Measurements from ENCODE around the gene ENOSF1. TPM values are rescaled to one million over a fixed set of nuclear protein-coding genes. Genes with fewer than 3 reads are reported as not detected.

The ENOSF1 gene
- total and polyA plus RNA-seq, 2 donors (not counting 1 experiment from before 2014, with no cell fraction given), result 8.2 to 23.3 TPM

GRCh38 chr18:676736-677135 lies 35.7 kb downstream of the ENOSF1 start:
- H3K4me2 ChIP-seq (ENCODE audit: extremely low read depth, insufficient read depth, low read length), result no peak overlapping the region
- TF ChIP-seq, protein P1, sequence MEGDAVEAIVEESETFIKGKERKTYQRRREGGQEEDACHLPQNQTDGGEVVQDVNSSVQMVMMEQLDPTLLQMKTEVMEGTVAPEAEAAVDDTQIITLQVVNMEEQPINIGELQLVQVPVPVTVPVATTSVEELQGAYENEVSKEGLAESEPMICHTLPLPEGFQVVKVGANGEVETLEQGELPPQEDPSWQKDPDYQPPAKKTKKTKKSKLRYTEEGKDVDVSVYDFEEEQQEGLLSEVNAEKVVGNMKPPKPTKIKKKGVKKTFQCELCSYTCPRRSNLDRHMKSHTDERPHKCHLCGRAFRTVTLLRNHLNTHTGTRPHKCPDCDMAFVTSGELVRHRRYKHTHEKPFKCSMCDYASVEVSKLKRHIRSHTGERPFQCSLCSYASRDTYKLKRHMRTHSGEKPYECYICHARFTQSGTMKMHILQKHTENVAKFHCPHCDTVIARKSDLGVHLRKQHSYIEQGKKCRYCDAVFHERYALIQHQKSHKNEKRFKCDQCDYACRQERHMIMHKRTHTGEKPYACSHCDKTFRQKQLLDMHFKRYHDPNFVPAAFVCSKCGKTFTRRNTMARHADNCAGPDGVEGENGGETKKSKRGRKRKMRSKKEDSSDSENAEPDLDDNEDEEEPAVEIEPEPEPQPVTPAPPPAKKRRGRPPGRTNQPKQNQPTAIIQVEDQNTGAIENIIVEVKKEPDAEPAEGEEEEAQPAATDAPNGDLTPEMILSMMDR (conservative IDR thresholded peaks at IDR 0.05 in 1 of 2, IDR thresholded peaks at IDR 0.05 in 1 of 2; ENCODE audit: low read depth in 1 of 2, low read length in 2 of 2), result no peak
- no peak for TF ChIP-seq EZH2 (IDR thresholded peaks at IDR 0.05; ENCODE audit: low read length, missing control alignments)
- no peaks in the 10 kb centered on the region for H4K20me1 ChIP-seq (ENCODE audit: control insufficient read depth, extremely low read depth, insufficient read depth, low read length)
- H3K4me3 ChIP-seq (replicated peaks in 1 of 4; ENCODE audit: control extremely low read depth in 1 of 4, insufficient read depth in 1 of 4, low read depth in 3 of 4, low read length in 4 of 4), result no peak overlapping the region
- no peaks in the 10 kb centered on the region for H3K9me3 ChIP-seq (ENCODE audit: control insufficient read depth, insufficient read depth, low read depth, low read length)
- H3K27ac ChIP-seq (ENCODE audit: insufficient read depth, low read length), result no peak overlapping the region
- peaks cover 19% of the 10 kb centered on the region for H3K36me3 ChIP-seq (ENCODE audit: control insufficient read depth, insufficient read depth, low read length)
- H2AFZ ChIP-seq (ENCODE audit: low read length), result no peak overlapping the region
- DNase-seq (ENCODE audit: low read depth in 2 of 2), result no peak
- H3K9ac ChIP-seq (ENCODE audit: insufficient read depth, low read length), result no peak overlapping the region
- no peaks in the 10 kb centered on the region for H3K79me2 ChIP-seq (ENCODE audit: control insufficient read depth, insufficient read depth, low read length)
- no peaks in the 10 kb centered on the region for H3K4me1 ChIP-seq (ENCODE audit: control insufficient read depth, extremely low read depth, insufficient read depth, low read length)
- H3K27me3 ChIP-seq (ENCODE audit: control insufficient read depth, insufficient read depth, low read length), result no peaks in the 10 kb centered on the region

DNA sequence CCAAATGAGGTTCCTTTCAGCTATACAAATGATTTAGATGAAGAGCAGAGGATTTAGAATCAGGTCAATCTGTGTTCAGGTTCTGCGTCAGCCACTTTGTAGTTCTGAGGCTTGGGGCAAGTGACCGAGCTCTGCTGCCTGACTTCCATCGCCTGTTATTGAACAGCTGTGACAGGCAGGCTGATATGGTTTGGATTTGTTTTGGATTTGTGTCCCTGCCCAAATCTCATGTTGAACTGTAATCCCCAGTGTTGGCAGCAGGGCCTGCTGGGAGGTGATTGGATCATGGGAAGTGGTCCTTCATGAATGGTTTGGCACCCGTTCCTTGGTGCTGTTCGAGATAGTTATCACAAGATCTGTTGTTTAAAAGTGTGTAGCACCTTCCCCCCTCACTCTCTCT lies 36.4 kb downstream of the ENOSF1 start:
- H3K27ac ChIP-seq (ENCODE audit: insufficient read depth, low read length), result no peak overlapping the region
- no peak for DNase-seq (ENCODE audit: low read depth in 2 of 2)
- no peaks in the 10 kb centered on the region for H3K27me3 ChIP-seq (ENCODE audit: control insufficient read depth, insufficient read depth, low read length)
- no peaks in the 10 kb centered on the region for H3K9me3 ChIP-seq (ENCODE audit: control insufficient read depth, insufficient read depth, low read depth, low read length)
- no peaks in the 10 kb centered on the region for H3K4me1 ChIP-seq (ENCODE audit: control insufficient read depth, extremely low read depth, insufficient read depth, low read length)
- no peak overlapping the region for H3K4me3 ChIP-seq (replicated peaks in 1 of 4; ENCODE audit: control extremely low read depth in 1 of 4, insufficient read depth in 1 of 4, low read depth in 3 of 4, low read length in 4 of 4)
- no peaks in the 10 kb centered on the region for H4K20me1 ChIP-seq (ENCODE audit: control insufficient read depth, extremely low read depth, insufficient read depth, low read length)
- TF ChIP-seq, protein P1 (conservative IDR thresholded peaks at IDR 0.05 in 1 of 2, IDR thresholded peaks at IDR 0.05 in 1 of 2; ENCODE audit: low read depth in 1 of 2, low read length in 2 of 2), result no peak
- TF ChIP-seq EZH2 (IDR thresholded peaks at IDR 0.05; ENCODE audit: low read length, missing control alignments), result no peak
- H3K79me2 ChIP-seq (ENCODE audit: control insufficient read depth, insufficient read depth, low read length), result no peaks in the 10 kb centered on the region
- no peak overlapping the region for H2AFZ ChIP-seq (ENCODE audit: low read length)
- H3K36me3 ChIP-seq (ENCODE audit: control insufficient read depth, insufficient read depth, low read length), result peaks cover 18% of the 10 kb centered on the region
- no peak overlapping the region for H3K4me2 ChIP-seq (ENCODE audit: extremely low read depth, insufficient read depth, low read length)
- no peak overlapping the region for H3K9ac ChIP-seq (ENCODE audit: insufficient read depth, low read length)

GRCh38 chr18:675307-675706 lies 37.1 kb downstream of the ENOSF1 start:
- no peak for DNase-seq (ENCODE audit: low read depth in 2 of 2)
- no peak overlapping the region for H3K27ac ChIP-seq (ENCODE audit: insufficient read depth, low read length)
- H3K79me2 ChIP-seq (ENCODE audit: control insufficient read depth, insufficient read depth, low read length), result no peaks in the 10 kb centered on the region
- H3K36me3 ChIP-seq (ENCODE audit: control insufficient read depth, insufficient read depth, low read length), result peaks cover 22% of the 10 kb centered on the region
- no peaks in the 10 kb centered on the region for H3K9me3 ChIP-seq (ENCODE audit: control insufficient read depth, insufficient read depth, low read depth, low read length)
- H3K4me3 ChIP-seq (replicated peaks in 1 of 4; ENCODE audit: control extremely low read depth in 1 of 4, insufficient read depth in 1 of 4, low read depth in 3 of 4, low read length in 4 of 4), result no peak overlapping the region
- no peak overlapping the region for H3K9ac ChIP-seq (ENCODE audit: insufficient read depth, low read length)
- no peaks in the 10 kb centered on the region for H4K20me1 ChIP-seq (ENCODE audit: control insufficient read depth, extremely low read depth, insufficient read depth, low read length)
- no peak for TF ChIP-seq EZH2 (IDR thresholded peaks at IDR 0.05; ENCODE audit: low read length, missing control alignments)
- TF ChIP-seq, protein P1 (conservative IDR thresholded peaks at IDR 0.05 in 1 of 2, IDR thresholded peaks at IDR 0.05 in 1 of 2; ENCODE audit: low read depth in 1 of 2, low read length in 2 of 2), result no peak
- H3K4me1 ChIP-seq (ENCODE audit: control insufficient read depth, extremely low read depth, insufficient read depth, low read length), result no peaks in the 10 kb centered on the region
- no peak overlapping the region for H2AFZ ChIP-seq (ENCODE audit: low read length)
- H3K4me2 ChIP-seq (ENCODE audit: extremely low read depth, insufficient read depth, low read length), result no peak overlapping the region
- H3K27me3 ChIP-seq (ENCODE audit: control insufficient read depth, insufficient read depth, low read length), result no peaks in the 10 kb centered on the region
